ENCODE results near the gene TCEAL5. TPM values are rescaled to one million over a fixed set of nuclear protein-coding genes. Genes with fewer than 3 reads are reported as not detected.

Gene TCEAL5
- total and polyA plus RNA-seq, 2 of the 8 experiments (the other 6 are each of a cell fraction or from before 2014, with no cell fraction given): 0.17 to 6.6 TPM

- ChIA-PET POLR2A (ENCODE audit: partially characterized antibody) (interaction anchor here (1.7 kb wide), 1 partner anchor 22 kb away, joined by 3 read pairs; no protein-coding TSS in a partner anchor), CTCF (ENCODE audit: partially characterized antibody) (interaction anchor here (1.9 kb wide), 1 partner anchor 7 kb away, joined by 6 read pairs; no protein-coding TSS in a partner anchor)
- H3K79me1 ChIP-seq (ENCODE audit: low read depth, low read length): no peaks in the 10 kb centered on the region
- no peak overlapping the region for H2AK5ac ChIP-seq (ENCODE audit: low read depth, low read length)
- H3K23ac ChIP-seq (ENCODE audit: insufficient read length): no peak overlapping the region
- no peak overlapping the region for H4K91ac ChIP-seq (replicated peaks; ENCODE audit: insufficient read length, low read length)
- DNase-seq (ENCODE audit: low read depth in 1 of 2, low spot score in 2 of 2): no peak
- H2BK15ac ChIP-seq (ENCODE audit: low read length): no peak overlapping the region
- H4K5ac ChIP-seq (ENCODE audit: insufficient read length, low read depth, low read length): no peak overlapping the region
- no peak overlapping the region for H3K4ac ChIP-seq (replicated peaks; ENCODE audit: insufficient read length, low read depth, low read length)
- H3K23me2 ChIP-seq (ENCODE audit: low read depth, low read length): peaks cover 3% of the 10 kb centered on the region; the same call in 1 of the 2 replicates
- no peak overlapping the region for H2BK120ac ChIP-seq (replicated peaks; ENCODE audit: low read depth, low read length)
- no peaks in the 10 kb centered on the region; a peak in 1 of 7 replicates for H3K27me3 ChIP-seq (replicated peaks in 1 of 4; ENCODE audit: control insufficient read depth in 3 of 4, extremely low read depth in 1 of 4, insufficient read depth in 3 of 4, low read length in 3 of 4)
- no peak overlapping the region for H3K18ac ChIP-seq (ENCODE audit: extremely low read depth, low read length)
- no peak overlapping the region for H2BK20ac ChIP-seq (ENCODE audit: low read length)
- no peak overlapping the region for H3K27ac ChIP-seq (ENCODE audit: low read depth, low read length)
- H3K9me3 ChIP-seq (ENCODE audit: insufficient read depth in 2 of 2, low read depth in 1 of 2, low read length in 1 of 2): no peaks in the 10 kb centered on the region
- H3K4me3 ChIP-seq (ENCODE audit: extremely low read depth in 1 of 4, insufficient read depth in 2 of 4, low read depth in 3 of 4, low read length in 4 of 4): peak overlapping the region in 2 of 4 experiments; percentile 22 to 32; a peak in 3 of 8 replicates
- H3K56ac ChIP-seq (replicated peaks; ENCODE audit: insufficient read length, low read depth, low read length): no peak overlapping the region
- H2AFZ ChIP-seq (ENCODE audit: low read length): no peak overlapping the region
- no peaks in the 10 kb centered on the region for H3K79me2 ChIP-seq (ENCODE audit: control insufficient read depth in 1 of 2, insufficient read depth in 2 of 2, low read length in 2 of 2)
- H2BK5ac ChIP-seq (ENCODE audit: low read depth, low read length): no peak overlapping the region
- no peaks in the 10 kb centered on the region for H4K20me1 ChIP-seq (replicated peaks in 1 of 2; ENCODE audit: control insufficient read depth in 1 of 2, insufficient read depth in 2 of 2, low read length in 2 of 2)
- H4K8ac ChIP-seq (ENCODE audit: extremely low read depth, insufficient read depth, low read length): no peak overlapping the region
- no peaks in the 10 kb centered on the region for H3K4me1 ChIP-seq (replicated peaks in 1 of 4; ENCODE audit: control insufficient read depth in 3 of 4, insufficient read depth in 4 of 4, low read length in 3 of 4)
- WGBS, 2 experiments (ENCODE audit: extremely low coverage in 1 of 2, insufficient coverage in 1 of 2, insufficient read length in 1 of 2, insufficient replicate concordance in 2 of 2, low coverage in 1 of 2, low lambda C conversion rate in 2 of 2, missing lambda C conversion rate in 1 of 2): 73% methylated on average over 4 of the region's 23 CpGs; no CpG with 5 or more reads in 1 of the 2 experiments
- no peak overlapping the region for H3K14ac ChIP-seq (ENCODE audit: insufficient read length)
- H3K4me2 ChIP-seq (ENCODE audit: insufficient read depth in 1 of 2, low read depth in 2 of 2, low read length in 2 of 2): peak overlapping the region; percentile 28 to 66
- FAIRE-seq: no peak
- no peak overlapping the region for H2BK12ac ChIP-seq (ENCODE audit: low read depth, low read length)
- H3K9ac ChIP-seq (replicated peaks in 1 of 4; ENCODE audit: extremely low read depth in 1 of 4, low read depth in 3 of 4, low read length in 3 of 4): no peak overlapping the region
- H3K36me3 ChIP-seq (ENCODE audit: control insufficient read depth in 2 of 4, insufficient read depth in 4 of 4, low read length in 3 of 4): no peaks in the 10 kb centered on the region
- no peak for TF ChIP-seq FOSL1 (IDR thresholded peaks at IDR 0.05; ENCODE audit: insufficient read depth, low read depth, low read length)
- TF ChIP-seq SAP30 (IDR thresholded peaks at IDR 0.05; ENCODE audit: insufficient read depth, insufficient replicate concordance, low read length): no peak
Observed at GRCh38 chrX:103275947-103276567, 493 bp downstream of the TCEAL5 start.
